Activated CD4-positive, alpha-beta T cell treated with anti-CD3 and anti-CD28 coated beads for 36 hours (primary cell): Measurements from ENCODE around the gene FBXW7. TPM values are rescaled to one million over a fixed set of nuclear protein-coding genes. Genes with fewer than 3 reads are reported as not detected.

Source experiments
- ATAC-seq: fragments of 200-7000 bp; cut with Tn5 transposase; one replicate; pipeline ENCODE4 v1.10.0; 2021; ENCODE audit warnings: mild to moderate bottlenecking, moderate library complexity
- CTCF ChIA-PET: fragments of 350-600 bp; sonication (Branson Sonifier 250); formaldehyde crosslinking; loops from one replicate; lab custom pipeline; 2021; ENCODE audit warnings: antibody characterized with exemption; lab: Charles Lee
- POLR2A ChIA-PET: fragments of 350-600 bp; sonication (Branson Sonifier 250); formaldehyde crosslinking; loops from one replicate; lab custom pipeline; 2021; ENCODE audit warnings: antibody characterized with exemption, inconsistent platforms; lab: Charles Lee
- DNase-seq: peaks from one replicate; pipeline ENCODE4 v3.0.0-alpha.2; 2020
- H3K27ac Mint-ChIP-seq: one replicate; pipeline ENCODE4 v1.8.0; 2021; ENCODE audit warnings: mixed read lengths
- H3K27me3 Mint-ChIP-seq: one replicate; pipeline ENCODE4 v1.8.0; 2021; ENCODE audit warnings: mixed read lengths
- H3K36me3 Mint-ChIP-seq: one replicate; pipeline ENCODE4 v1.8.0; 2021; ENCODE audit warnings: low read depth, mixed read lengths
- H3K4me1 Mint-ChIP-seq: one replicate; pipeline ENCODE4 v1.8.0; 2021; ENCODE audit warnings: mixed read lengths
- H3K4me3 Mint-ChIP-seq: one replicate; pipeline ENCODE4 v1.8.0; 2021; ENCODE audit warnings: mild to moderate bottlenecking, moderate library complexity, mixed read lengths
- H3K9me3 Mint-ChIP-seq: one replicate; pipeline ENCODE4 v1.8.0; 2021; ENCODE audit warnings: low read depth, mixed read lengths
- intact Hi-C, 2 experiments: fragments of 100-400 bp; cut with DNase I in 1 of 2; cut with micrococcal nuclease in 1 of 2; formaldehyde crosslinking; loops; one replicate each; pipeline versions ENCODE4 v1.14.2 to v1.15.1; 2022 to 2024; cut with DNase I, micrococcal nuclease
- total RNA-seq, 2 experiments: library from RNA; stranded (reverse); gene quantifications; one replicate each; pipeline ENCODE4 v1.2.3, GENCODE V29; 2021

FBXW7 gene
- total RNA-seq, 2 experiments from 2014 or later = 29.8 to 31.6 TPM

DNA sequence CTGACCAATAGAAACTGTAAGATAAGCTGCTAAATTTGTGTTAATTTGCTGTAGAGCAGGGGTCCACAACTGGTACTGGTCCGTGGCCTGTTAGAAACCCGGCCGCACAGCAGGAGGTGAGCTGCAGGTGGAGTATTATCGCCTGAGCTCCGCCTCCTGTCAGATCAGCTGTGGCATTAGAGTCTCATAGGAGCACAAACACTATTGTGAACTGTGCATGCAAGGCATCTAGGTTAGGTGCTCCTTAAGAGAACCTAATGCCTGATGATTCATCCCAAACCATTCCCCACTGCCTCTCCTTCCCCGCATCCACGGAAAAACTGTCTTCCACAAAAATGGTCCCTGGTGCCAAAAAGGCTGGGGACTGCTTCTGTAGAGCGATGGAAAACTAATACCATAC lies 19.7 kb downstream of the FBXW7 start:
- peaks cover 32% of the 10 kb centered on the region for H3K4me1 Mint-ChIP-seq
- ATAC-seq (no peak), DNase-seq (no peak)
- ChIA-PET POLR2A (no interaction called here), CTCF (interaction anchor here (0.6 to 6.0 kb wide), 3 partner anchors 14 to 332 kb away, joined by 3 to 26 read pairs (median 6); no protein-coding TSS in a partner anchor)
- no peak overlapping the region for H3K4me3 Mint-ChIP-seq
- peaks cover 3% of the 10 kb centered on the region for H3K9me3 Mint-ChIP-seq
- no peaks in the 10 kb centered on the region for H3K27me3 Mint-ChIP-seq
- intact Hi-C loops = no loop called here
- no peak overlapping the region for H3K27ac Mint-ChIP-seq
- peaks cover 16% of the 10 kb centered on the region for H3K36me3 Mint-ChIP-seq

DNA sequence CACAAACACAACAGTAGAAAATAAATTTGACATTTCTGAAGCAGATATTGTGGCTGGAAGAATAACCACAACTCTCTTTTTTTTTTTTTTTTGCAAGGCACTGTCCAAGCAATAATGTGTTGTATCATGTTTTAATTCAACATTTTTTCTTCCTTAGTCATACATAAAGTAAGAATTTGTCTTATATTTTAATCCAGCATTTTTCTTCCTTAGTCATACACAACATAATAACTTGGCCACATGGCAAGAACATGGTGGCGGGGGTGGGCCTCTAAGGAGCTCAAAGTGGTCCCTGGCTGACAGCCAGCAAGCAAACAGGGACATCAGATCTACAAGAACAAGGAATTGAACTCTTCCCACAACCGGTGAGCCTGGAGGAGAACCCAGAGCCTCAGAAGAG lies 20.2 kb downstream of the FBXW7 start:
- H3K27me3 Mint-ChIP-seq = no peaks in the 10 kb centered on the region
- H3K4me3 Mint-ChIP-seq = no peak overlapping the region
- ChIA-PET CTCF (interaction anchor here (0.6 to 6.0 kb wide), 3 partner anchors 14 to 332 kb away, joined by 3 to 26 read pairs (median 6); no protein-coding TSS in a partner anchor), POLR2A (interaction anchor here (0.7 kb wide), 1 partner anchor 20 kb away, joined by 3 read pairs; no protein-coding TSS in a partner anchor)
- ATAC-seq = no peak
- no peak overlapping the region for H3K27ac Mint-ChIP-seq
- DNase-seq = no peak
- intact Hi-C loops = no loop called here
- peaks cover 3% of the 10 kb centered on the region for H3K9me3 Mint-ChIP-seq
- peaks cover 30% of the 10 kb centered on the region for H3K4me1 Mint-ChIP-seq
- peaks cover 12% of the 10 kb centered on the region for H3K36me3 Mint-ChIP-seq

DNA sequence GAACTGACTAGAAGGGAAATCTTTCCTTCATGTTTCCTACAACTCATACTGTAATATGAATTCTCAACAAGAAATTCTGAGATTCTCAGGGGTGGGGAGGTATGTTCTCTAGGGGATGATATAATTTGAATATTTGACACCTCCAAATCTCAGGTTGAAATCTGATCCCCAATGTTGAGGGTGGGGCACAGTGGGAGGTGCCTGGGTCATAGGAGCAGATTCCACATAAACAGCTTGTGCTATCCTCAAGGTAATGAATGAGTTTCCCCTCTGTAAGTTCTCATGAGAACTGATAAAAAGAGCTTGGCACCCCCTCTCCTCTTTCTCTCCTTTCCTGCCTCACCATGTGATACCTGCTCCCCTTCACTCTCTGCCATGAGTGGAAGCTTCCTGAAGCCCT lies 21.5 kb downstream of the FBXW7 start:
- ChIA-PET CTCF (interaction anchor here (0.7 to 6.0 kb wide), 4 partner anchors 13 to 137 kb away, joined by 3 to 26 read pairs (median 3); no protein-coding TSS in a partner anchor), POLR2A (interaction anchor here (0.7 kb wide), 1 partner anchor 13 kb away, joined by 3 read pairs; no protein-coding TSS in a partner anchor)
- Mint-ChIP-seq H3K27ac (no peak overlapping the region), H3K4me1 (peaks cover 37% of the 10 kb centered on the region), H3K4me3 (no peak overlapping the region), H3K36me3 (peaks cover 2% of the 10 kb centered on the region), H3K9me3 (no peaks in the 10 kb centered on the region), H3K27me3 (no peaks in the 10 kb centered on the region)
- DNase-seq (no peak), ATAC-seq (no peak)
- intact Hi-C loops = no loop called here

DNA sequence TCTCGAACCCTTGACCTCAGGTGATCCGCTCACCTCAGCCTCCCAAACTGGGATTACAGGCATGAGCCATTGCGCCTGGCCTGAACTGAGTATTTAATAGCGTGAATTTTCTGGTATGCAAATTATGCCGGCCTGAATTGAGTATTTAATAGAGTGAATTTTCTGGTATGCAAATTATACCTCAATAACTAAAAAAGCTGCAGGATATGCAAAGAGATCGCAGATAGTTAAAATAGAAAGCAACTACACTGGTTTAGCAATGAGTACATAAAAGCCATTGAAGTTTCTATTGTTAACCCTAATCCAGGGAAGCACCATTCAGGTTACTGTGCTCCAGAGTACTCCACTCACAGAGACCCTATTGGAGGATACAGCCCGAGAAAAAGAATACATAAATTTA lies 22.8 kb downstream of the FBXW7 start:
- Mint-ChIP-seq H3K27ac (no peak overlapping the region), H3K27me3 (no peaks in the 10 kb centered on the region), H3K9me3 (no peaks in the 10 kb centered on the region), H3K4me1 (peaks cover 43% of the 10 kb centered on the region), H3K36me3 (peaks cover 2% of the 10 kb centered on the region), H3K4me3 (no peak overlapping the region)
- POLR2A ChIA-PET = interaction anchor here (0.6 kb wide), 1 partner anchor 403 kb away, joined by 3 read pairs; no protein-coding TSS in a partner anchor
- ATAC-seq (no peak), DNase-seq (no peak)
- intact Hi-C loops = no loop called here
- CTCF ChIA-PET = interaction anchor here (6.0 kb wide), 1 partner anchor 11 kb away, joined by 26 read pairs; no protein-coding TSS in a partner anchor

DNA sequence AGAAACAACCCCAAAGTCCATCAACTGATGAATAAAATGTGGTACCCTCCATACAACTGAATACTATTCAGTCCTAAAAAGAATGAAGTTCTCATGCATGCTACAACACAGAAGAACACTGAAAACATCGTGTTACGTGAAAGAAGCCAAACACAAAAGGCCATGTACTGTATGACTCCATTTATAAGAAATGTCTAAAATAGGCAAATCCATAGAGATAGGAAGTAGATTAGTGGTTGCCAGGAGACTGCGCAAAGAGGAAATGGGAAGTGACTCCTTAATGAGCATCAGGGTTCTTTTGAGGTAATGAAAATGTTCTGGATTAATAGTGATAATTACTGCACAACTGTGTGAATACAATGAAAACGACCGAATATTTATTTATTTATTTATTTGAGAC lies 23.4 kb downstream of the FBXW7 start:
- ChIA-PET CTCF (no interaction called here), POLR2A (interaction anchor here (0.6 kb wide), 1 partner anchor 402 kb away, joined by 3 read pairs; no protein-coding TSS in a partner anchor)
- intact Hi-C loops = no loop called here
- no peak overlapping the region for H3K27ac Mint-ChIP-seq
- peaks cover 43% of the 10 kb centered on the region for H3K4me1 Mint-ChIP-seq
- H3K36me3 Mint-ChIP-seq = peaks cover 2% of the 10 kb centered on the region
- H3K9me3 Mint-ChIP-seq = no peaks in the 10 kb centered on the region
- no peaks in the 10 kb centered on the region for H3K27me3 Mint-ChIP-seq
- no peak for ATAC-seq
- DNase-seq = no peak
- no peak overlapping the region for H3K4me3 Mint-ChIP-seq

DNA sequence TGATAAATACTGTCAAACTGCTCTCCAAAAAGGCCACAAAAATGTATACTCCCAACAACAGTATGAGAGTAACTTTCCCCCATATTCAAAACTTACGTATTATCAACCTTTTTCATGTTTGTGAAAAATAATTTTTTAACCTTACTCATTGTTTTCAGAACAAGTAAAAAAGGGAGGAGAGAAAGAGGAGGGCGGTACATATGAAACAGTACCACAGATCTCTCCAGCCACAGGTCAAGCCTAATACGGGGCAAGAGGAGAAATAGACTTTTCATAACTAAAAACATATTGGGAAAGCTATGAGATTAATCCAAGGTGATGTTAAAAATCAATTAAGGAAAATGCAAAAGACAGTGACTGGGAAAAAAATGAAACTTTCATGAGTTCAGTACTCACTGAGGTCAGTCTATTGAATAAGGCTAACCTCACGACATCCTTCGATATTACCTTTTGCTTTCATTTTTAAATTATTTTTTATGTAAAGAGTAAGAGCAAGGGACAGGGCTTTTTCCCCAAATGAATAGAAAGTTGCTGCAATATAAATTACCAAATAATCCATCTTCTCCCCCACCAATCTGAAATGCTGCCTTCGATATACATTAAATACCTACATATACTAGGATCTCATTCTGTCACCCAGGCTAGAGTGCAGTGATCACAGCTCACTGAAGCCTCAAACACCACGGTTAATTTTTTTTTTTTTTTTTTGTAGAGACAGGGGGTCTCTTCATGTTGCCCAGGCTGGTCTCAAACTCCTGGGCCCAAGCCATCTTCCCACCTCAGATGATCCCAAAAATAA lies 25.3 kb downstream of the FBXW7 start:
- CTCF ChIA-PET = interaction anchor here (1.7 kb wide), 1 partner anchor 9 kb away, joined by 5 read pairs; no protein-coding TSS in a partner anchor
- no peak for ATAC-seq
- Mint-ChIP-seq H3K4me1 (peaks cover 43% of the 10 kb centered on the region), H3K27ac (peak overlapping the region; percentile 2), H3K27me3 (no peaks in the 10 kb centered on the region), H3K36me3 (peaks cover 2% of the 10 kb centered on the region), H3K4me3 (peak overlapping the region; percentile 34), H3K9me3 (no peaks in the 10 kb centered on the region)
- POLR2A ChIA-PET = interaction anchor here (0.6 to 0.7 kb wide), 2 partner anchors 96 to 152 kb away, joined by 3 read pairs; no protein-coding TSS in a partner anchor
- no peak for DNase-seq
- intact Hi-C loops = no loop called here

DNA sequence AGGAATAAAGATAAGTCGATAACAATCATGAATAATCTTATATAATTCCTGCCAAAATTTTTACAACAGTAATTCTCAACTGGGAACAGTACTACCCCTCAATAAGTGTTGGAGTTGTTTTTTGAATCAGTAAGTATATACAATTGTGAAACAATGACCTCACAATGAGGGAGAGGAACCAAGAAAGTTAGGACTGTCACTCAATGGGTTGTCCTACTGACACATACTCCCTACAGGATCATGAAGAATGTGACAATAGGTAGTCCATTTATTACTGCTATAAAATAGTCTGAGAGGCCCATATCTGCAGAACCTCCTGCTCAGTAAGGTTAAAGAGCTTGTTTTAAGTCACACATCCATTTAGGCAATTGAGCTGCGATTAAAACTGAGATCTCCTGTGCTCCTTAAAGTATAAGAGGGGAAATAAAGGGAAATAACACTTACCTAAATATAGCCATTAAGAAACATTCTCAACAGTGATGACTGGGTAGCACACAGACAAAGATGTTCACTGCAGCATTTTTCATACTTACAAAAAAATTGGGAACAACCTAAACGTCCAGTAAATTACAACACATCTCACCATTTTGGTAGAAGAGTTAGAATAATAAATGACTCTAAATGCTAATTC lies 26.2 kb downstream of the FBXW7 start:
- DNase-seq = no peak
- ChIA-PET CTCF (interaction anchor here (0.6 to 1.7 kb wide), 2 partner anchors 8 to 33 kb away, joined by 4 to 5 read pairs; no protein-coding TSS in a partner anchor), POLR2A (interaction anchor here (0.6 kb wide), 1 partner anchor 95 kb away, joined by 3 read pairs; no protein-coding TSS in a partner anchor)
- intact Hi-C loops = no loop called here
- H3K27me3 Mint-ChIP-seq = no peaks in the 10 kb centered on the region
- H3K27ac Mint-ChIP-seq = no peak overlapping the region
- no peaks in the 10 kb centered on the region for H3K9me3 Mint-ChIP-seq
- peaks cover 2% of the 10 kb centered on the region for H3K36me3 Mint-ChIP-seq
- no peak for ATAC-seq
- H3K4me1 Mint-ChIP-seq = peaks cover 39% of the 10 kb centered on the region
- no peak overlapping the region for H3K4me3 Mint-ChIP-seq

DNA sequence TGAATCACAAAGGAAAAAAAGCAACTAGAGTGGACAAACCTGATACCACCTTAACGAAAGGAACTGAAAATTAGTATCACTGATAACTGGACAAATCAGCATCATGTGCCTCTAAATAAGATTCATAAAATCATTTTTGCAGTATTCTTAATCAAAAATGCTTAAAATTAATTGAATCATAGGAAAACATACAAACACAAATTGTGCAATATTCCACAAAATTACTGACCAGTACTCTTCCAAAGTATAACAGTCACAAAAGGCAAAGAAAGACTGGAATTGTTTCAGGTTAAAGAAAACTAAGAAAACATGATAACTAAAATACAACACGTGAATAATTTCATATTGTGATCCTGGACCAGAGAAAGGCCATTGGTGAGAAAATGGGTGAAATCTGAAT lies 27.1 kb downstream of the FBXW7 start:
- Mint-ChIP-seq H3K9me3 (no peaks in the 10 kb centered on the region), H3K27me3 (no peaks in the 10 kb centered on the region), H3K36me3 (peaks cover 2% of the 10 kb centered on the region), H3K4me3 (no peak overlapping the region), H3K27ac (no peak overlapping the region), H3K4me1 (peaks cover 31% of the 10 kb centered on the region)
- CTCF ChIA-PET = no interaction called here
- ATAC-seq = no peak
- POLR2A ChIA-PET = no interaction called here
- intact Hi-C loops = no loop called here
- DNase-seq = no peak

DNA sequence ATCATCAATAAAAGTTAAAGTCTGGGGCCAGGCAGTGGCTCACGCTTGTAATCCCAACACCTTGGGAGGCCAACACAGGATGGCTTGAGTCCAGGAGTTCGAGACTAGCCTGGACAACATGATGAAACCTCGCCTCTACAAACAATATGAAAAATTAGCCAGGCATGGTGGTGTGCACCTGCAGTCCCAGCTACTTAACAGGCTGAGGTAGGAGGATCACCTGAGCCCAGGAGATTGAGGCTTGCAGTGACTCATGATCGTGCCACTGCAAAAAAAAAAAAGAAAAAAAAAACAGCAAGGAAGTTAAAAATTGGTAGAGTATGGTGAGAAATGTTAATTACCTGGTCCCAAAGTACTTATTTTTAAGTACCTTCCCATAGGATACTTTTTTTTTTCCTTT lies 27.5 kb downstream of the FBXW7 start:
- ATAC-seq (no peak), DNase-seq (no peak)
- Mint-ChIP-seq H3K4me1 (peaks cover 29% of the 10 kb centered on the region), H3K27me3 (no peaks in the 10 kb centered on the region), H3K36me3 (peaks cover 2% of the 10 kb centered on the region), H3K9me3 (no peaks in the 10 kb centered on the region), H3K4me3 (no peak overlapping the region), H3K27ac (no peak overlapping the region)
- intact Hi-C loops = no loop called here
- ChIA-PET CTCF (interaction anchor here (0.6 kb wide), 1 partner anchor 30 kb away, joined by 3 read pairs; no protein-coding TSS in a partner anchor), POLR2A (no interaction called here)

DNA sequence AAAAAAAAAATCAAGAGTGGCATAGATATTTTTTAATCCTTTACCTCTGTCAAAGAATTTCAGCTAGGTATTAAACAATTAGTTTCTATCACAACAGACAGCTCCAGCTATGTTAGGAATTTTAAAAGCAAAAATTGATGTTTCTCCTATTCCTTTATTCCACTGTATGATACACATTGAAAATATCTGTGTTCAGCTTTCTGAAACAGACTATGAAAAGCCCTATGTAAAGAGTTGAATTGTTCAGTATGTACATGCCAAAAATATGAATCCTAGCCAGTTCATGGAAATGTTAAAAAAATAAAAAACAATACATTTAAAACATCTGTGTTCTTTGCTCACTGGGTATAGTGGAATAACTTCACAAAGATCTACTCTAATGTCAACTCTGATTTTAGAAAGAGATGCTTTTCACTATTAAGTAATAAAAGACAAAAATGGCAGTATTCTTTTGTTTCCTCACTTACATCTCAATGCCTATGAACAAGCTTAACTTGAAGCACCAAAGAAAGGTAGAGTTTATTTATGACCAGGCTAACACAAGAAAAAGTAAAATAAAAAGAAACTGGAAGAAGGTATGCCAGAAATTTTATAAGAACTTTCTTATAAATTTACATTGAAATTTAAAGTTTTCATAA lies 32.1 kb downstream of the FBXW7 start:
- H3K27me3 Mint-ChIP-seq = no peaks in the 10 kb centered on the region
- no peak overlapping the region for H3K4me3 Mint-ChIP-seq
- no peak for ATAC-seq
- no peak for DNase-seq
- intact Hi-C loops = loop anchor here (2.0 to 5.0 kb wide), 2 partner anchors 96 to 231 kb away; no protein-coding TSS in a partner anchor
- H3K36me3 Mint-ChIP-seq = no peaks in the 10 kb centered on the region
- H3K27ac Mint-ChIP-seq = no peak overlapping the region
- POLR2A ChIA-PET = no interaction called here
- H3K4me1 Mint-ChIP-seq = peaks cover 16% of the 10 kb centered on the region
- CTCF ChIA-PET = interaction anchor here (0.6 to 10.3 kb wide), 14 partner anchors 12 to 232 kb away, joined by 3 to 208 read pairs (median 6); no protein-coding TSS in a partner anchor
- no peaks in the 10 kb centered on the region for H3K9me3 Mint-ChIP-seq
